Effector memory CD4-positive, alpha-beta T cell (primary cell): Measurements from ENCODE around the gene MAML3.

Source experiments
- DNase-seq, 3 donors: peaks; one replicate each; pipeline ENCODE4 v3.0.0-alpha.2; 2020
- H3K27ac ChIP-seq: 2 replicates; pipeline ENCODE4 v1.7.0; 2013; ENCODE audit warnings: mild to moderate bottlenecking, low read length, moderate library complexity; ENCODE audit not compliant: insufficient read depth, poor library complexity, severe bottlenecking
- H3K27me3 ChIP-seq: replicated peaks from 2 replicates; pipeline ENCODE4 v1.7.0; 2013; ENCODE audit warnings: mild to moderate bottlenecking, low read length; ENCODE audit not compliant: insufficient read depth, control insufficient read depth, poor library complexity, severe bottlenecking
- H3K36me3 ChIP-seq: 2 replicates; pipeline ENCODE4 v1.7.0; 2013; ENCODE audit warnings: mild to moderate bottlenecking, low read length, moderate library complexity; ENCODE audit not compliant: control insufficient read depth, insufficient read depth
- H3K4me1 ChIP-seq: 2 replicates; pipeline ENCODE4 v1.7.0; 2013; ENCODE audit warnings: low read length, mild to moderate bottlenecking; ENCODE audit not compliant: control insufficient read depth, insufficient read depth, poor library complexity, severe bottlenecking
- H3K4me3 ChIP-seq: 2 replicates; pipeline ENCODE4 v1.7.0; 2013; ENCODE audit warnings: low read length, low read depth, mild to moderate bottlenecking; ENCODE audit not compliant: insufficient read depth, poor library complexity, severe bottlenecking
- H3K9me3 ChIP-seq: 2 replicates; pipeline ENCODE4 v1.7.0; 2013; ENCODE audit warnings: mild to moderate bottlenecking, low read length, moderate library complexity; ENCODE audit not compliant: control insufficient read depth

Gene MAML3

GRCh38 chr4:139890816-139891215 lies 263.2 kb downstream of the MAML3 start:
- Histone ChIP-seq H3K27me3 (no peaks in the 10 kb centered on the region), H3K36me3 (no peaks in the 10 kb centered on the region), H3K9me3 (no peaks in the 10 kb centered on the region), H3K4me3 (no peak overlapping the region), H3K27ac (no peak overlapping the region), H3K4me1 (no peaks in the 10 kb centered on the region)
- DNase-seq = no peak

- no peak overlapping the region for H3K27ac ChIP-seq
- H3K4me3 ChIP-seq = no peak overlapping the region
- no peaks in the 10 kb centered on the region for H3K36me3 ChIP-seq
- H3K4me1 ChIP-seq = no peaks in the 10 kb centered on the region
- no peaks in the 10 kb centered on the region for H3K9me3 ChIP-seq
- H3K27me3 ChIP-seq = no peaks in the 10 kb centered on the region
- DNase-seq = no peak
Measured at GRCh38 chr4:139889901-139890300, 264.1 kb downstream of the MAML3 start.

- Histone ChIP-seq H3K27me3 (no peaks in the 10 kb centered on the region), H3K4me3 (no peak overlapping the region), H3K4me1 (no peaks in the 10 kb centered on the region), H3K9me3 (no peaks in the 10 kb centered on the region), H3K27ac (no peak overlapping the region), H3K36me3 (no peaks in the 10 kb centered on the region)
- DNase-seq = no peak
Measured at GRCh38 chr4:139889264-139889663, 264.7 kb downstream of the MAML3 start.

- DNase-seq = no peak
- no peak overlapping the region for H3K4me3 ChIP-seq
- H3K27ac ChIP-seq = no peak overlapping the region
Measured at GRCh38 chr4:139887962-139888735, 265.8 kb downstream of the MAML3 start.

GRCh38 chr4:139887376-139887802 lies 266.6 kb downstream of the MAML3 start:
- no peak for DNase-seq
- Histone ChIP-seq H3K4me1 (no peaks in the 10 kb centered on the region), H3K4me3 (no peak overlapping the region), H3K27me3 (no peaks in the 10 kb centered on the region), H3K36me3 (no peaks in the 10 kb centered on the region), H3K27ac (no peak overlapping the region), H3K9me3 (no peaks in the 10 kb centered on the region)

More at GRCh38 chr4:139887962-139888735, 265.8 kb downstream of the MAML3 start:
- Histone ChIP-seq H3K4me1 (no peaks in the 10 kb centered on the region), H3K36me3 (no peaks in the 10 kb centered on the region), H3K9me3 (no peaks in the 10 kb centered on the region), H3K27me3 (no peaks in the 10 kb centered on the region)

- no peaks in the 10 kb centered on the region for H3K4me1 ChIP-seq
- no peak overlapping the region for H3K27ac ChIP-seq
- no peak overlapping the region for H3K4me3 ChIP-seq
- DNase-seq = no peak
- H3K27me3 ChIP-seq = no peaks in the 10 kb centered on the region
- no peaks in the 10 kb centered on the region for H3K36me3 ChIP-seq
- no peaks in the 10 kb centered on the region for H3K9me3 ChIP-seq
Measured at GRCh38 chr4:139886798-139887197, 267.2 kb downstream of the MAML3 start.

GRCh38 chr4:139884438-139884837 lies 269.5 kb downstream of the MAML3 start:
- no peaks in the 10 kb centered on the region for H3K36me3 ChIP-seq
- H3K27me3 ChIP-seq = no peaks in the 10 kb centered on the region
- H3K4me3 ChIP-seq = no peak overlapping the region
- H3K27ac ChIP-seq = no peak overlapping the region
- H3K9me3 ChIP-seq = no peaks in the 10 kb centered on the region
- no peaks in the 10 kb centered on the region for H3K4me1 ChIP-seq
- no peak for DNase-seq

GRCh38 chr4:139880841-139881240 lies 273.1 kb downstream of the MAML3 start:
- no peak for DNase-seq
- no peak overlapping the region for H3K27ac ChIP-seq
- H3K4me1 ChIP-seq = no peaks in the 10 kb centered on the region
- H3K36me3 ChIP-seq = no peaks in the 10 kb centered on the region
- no peaks in the 10 kb centered on the region for H3K9me3 ChIP-seq
- H3K4me3 ChIP-seq = no peak overlapping the region
- no peaks in the 10 kb centered on the region for H3K27me3 ChIP-seq

- Histone ChIP-seq H3K9me3 (no peaks in the 10 kb centered on the region), H3K36me3 (no peaks in the 10 kb centered on the region), H3K4me3 (no peak overlapping the region), H3K27me3 (no peaks in the 10 kb centered on the region), H3K27ac (no peak overlapping the region), H3K4me1 (no peaks in the 10 kb centered on the region)
- DNase-seq = no peak
Measured at GRCh38 chr4:139878050-139878449, 275.9 kb downstream of the MAML3 start.

- Histone ChIP-seq H3K27ac (no peak overlapping the region), H3K27me3 (no peaks in the 10 kb centered on the region), H3K4me3 (no peak overlapping the region), H3K9me3 (no peaks in the 10 kb centered on the region), H3K4me1 (no peaks in the 10 kb centered on the region), H3K36me3 (no peaks in the 10 kb centered on the region)
- DNase-seq = no peak
Measured at GRCh38 chr4:139876337-139876941, 277.5 kb downstream of the MAML3 start.
